Esophagus squamous epithelium (tissue), 4 donors: ENCODE results near the gene RAPGEF5.

ENCODE experiments used
- POLR2A ChIP-seq, 4 donors: fragments of 450-650 bp; IDR thresholded peaks; one replicate each; pipeline ENCODE4 v1.6.1; 2017; ENCODE audit warnings: antibody characterized with exemption in 4 of 4, mild to moderate bottlenecking in 4 of 4, moderate library complexity in 3 of 4
- TF ChIP-seq, protein P1 (sequence below), 6 experiments: fragments of 450-650 bp in 4 of 6; fragments of 200-600 bp in 2 of 6; sonication (generic) in 2 of 6; IDR thresholded peaks; one replicate each; pipeline ENCODE4 v1.5.1; 2016 to 2019; ENCODE audit warnings: antibody characterized with exemption in 6 of 6, mild to moderate bottlenecking in 4 of 6, moderate library complexity in 4 of 6

DNA sequence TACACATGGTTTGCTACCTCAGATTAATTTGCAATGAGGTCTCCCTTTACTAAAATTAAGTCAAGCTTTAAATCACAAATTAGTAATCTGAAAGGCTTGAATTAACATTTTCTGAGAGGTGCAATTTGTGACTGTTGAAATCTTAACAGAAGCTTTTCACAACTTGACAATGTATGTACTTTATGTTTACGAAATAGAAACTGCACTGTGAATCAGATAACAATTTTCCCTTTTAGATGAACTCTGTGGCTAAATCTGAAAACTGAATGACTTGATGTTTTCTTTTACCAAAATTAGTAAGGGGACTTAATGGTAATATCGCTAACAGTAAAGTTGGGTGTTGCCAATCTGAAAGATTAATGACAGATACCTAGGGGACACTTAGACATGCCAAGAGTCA, 197.6 kb downstream of the RAPGEF5 start:
- TF ChIP-seq, protein P1, sequence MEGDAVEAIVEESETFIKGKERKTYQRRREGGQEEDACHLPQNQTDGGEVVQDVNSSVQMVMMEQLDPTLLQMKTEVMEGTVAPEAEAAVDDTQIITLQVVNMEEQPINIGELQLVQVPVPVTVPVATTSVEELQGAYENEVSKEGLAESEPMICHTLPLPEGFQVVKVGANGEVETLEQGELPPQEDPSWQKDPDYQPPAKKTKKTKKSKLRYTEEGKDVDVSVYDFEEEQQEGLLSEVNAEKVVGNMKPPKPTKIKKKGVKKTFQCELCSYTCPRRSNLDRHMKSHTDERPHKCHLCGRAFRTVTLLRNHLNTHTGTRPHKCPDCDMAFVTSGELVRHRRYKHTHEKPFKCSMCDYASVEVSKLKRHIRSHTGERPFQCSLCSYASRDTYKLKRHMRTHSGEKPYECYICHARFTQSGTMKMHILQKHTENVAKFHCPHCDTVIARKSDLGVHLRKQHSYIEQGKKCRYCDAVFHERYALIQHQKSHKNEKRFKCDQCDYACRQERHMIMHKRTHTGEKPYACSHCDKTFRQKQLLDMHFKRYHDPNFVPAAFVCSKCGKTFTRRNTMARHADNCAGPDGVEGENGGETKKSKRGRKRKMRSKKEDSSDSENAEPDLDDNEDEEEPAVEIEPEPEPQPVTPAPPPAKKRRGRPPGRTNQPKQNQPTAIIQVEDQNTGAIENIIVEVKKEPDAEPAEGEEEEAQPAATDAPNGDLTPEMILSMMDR (IDR thresholded peaks at IDR 0.05), result no peak
- no peak for TF ChIP-seq POLR2A (IDR thresholded peaks at IDR 0.05)
